ENCODE measurements around the gene ESRRB. TPM values are rescaled to one million over a fixed set of nuclear protein-coding genes. Genes with fewer than 3 reads are reported as not detected.

ESRRB gene
- total RNA-seq, 1 experiment from 2014 or later = not detected

- Histone ChIP-seq H3K27me3 (ENCODE audit: insufficient read depth, low read depth) (peaks cover 98% of the 10 kb centered on the region), H3K4me2 (no peak overlapping the region), H3K9me2 (ENCODE audit: insufficient read depth) (no peaks in the 10 kb centered on the region), H3F3A (ENCODE audit: insufficient read depth, low read depth) (no peaks in the 10 kb centered on the region), H2AFZ (no peak overlapping the region), H3K4me3 (no peak overlapping the region), H3K79me2 (ENCODE audit: low read depth) (no peaks in the 10 kb centered on the region), H4K20me1 (ENCODE audit: insufficient read depth) (no peaks in the 10 kb centered on the region), H3K36me3 (ENCODE audit: low read depth) (no peaks in the 10 kb centered on the region), H3K27ac (no peak overlapping the region), H3K4me1 (replicated peaks; ENCODE audit: insufficient read depth) (no peaks in the 10 kb centered on the region), H3K9me3 (ENCODE audit: insufficient read depth, low read depth) (no peaks in the 10 kb centered on the region)
- BruUV-seq (replicated peaks) = no TSS peak
- POLR2A ChIA-PET (ENCODE audit: unreplicated experiment) = interaction anchor here (0.5 kb wide), 1 partner anchor 141 kb away, joined by 3 read pairs; no protein-coding TSS in a partner anchor
- DNase-seq = no peak
- TF ChIP-seq CTCF (conservative IDR thresholded peaks at IDR 0.05) (no peak), EZH2 (IDR thresholded peaks at IDR 0.05; ENCODE audit: low read depth) (no peak)
- intact Hi-C loops (cut with micrococcal nuclease; ENCODE audit: unreplicated experiment) = no loop called here
- CTCF ChIA-PET = no interaction called here
Observed at GRCh38 chr14:76467711-76468155, 91.8 kb downstream of the ESRRB start.

DNA sequence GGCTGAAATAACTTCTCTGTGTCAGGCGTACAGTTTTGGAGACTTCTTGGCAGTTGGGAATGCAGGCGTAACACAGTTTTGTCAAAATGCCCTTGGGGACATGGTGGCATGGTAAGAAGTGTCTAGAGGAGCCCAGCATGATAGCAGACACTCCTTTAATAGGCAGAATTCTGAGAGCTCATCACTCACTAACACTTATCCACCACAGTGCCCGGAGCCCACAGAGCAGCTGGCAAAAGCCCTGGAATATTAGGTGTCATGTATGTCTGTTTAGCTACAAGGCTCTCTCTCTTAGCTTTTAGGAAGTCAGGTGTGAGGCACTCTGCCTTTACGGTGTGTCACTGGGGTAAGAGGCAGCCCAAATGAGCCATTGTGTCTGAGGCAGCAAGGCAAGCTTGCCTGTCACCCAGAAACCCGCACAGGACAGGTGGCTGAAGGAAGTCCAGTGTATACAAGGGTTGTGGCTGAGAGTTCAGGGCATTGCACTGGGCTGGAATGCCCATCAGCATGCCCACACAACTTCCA, 96.3 kb downstream of the ESRRB start:
- no peaks in the 10 kb centered on the region for H4K20me1 ChIP-seq (ENCODE audit: insufficient read depth)
- H3K9me3 ChIP-seq (ENCODE audit: insufficient read depth, low read depth) = no peaks in the 10 kb centered on the region
- TF ChIP-seq CTCF (conservative IDR thresholded peaks at IDR 0.05) (no peak), EZH2 (IDR thresholded peaks at IDR 0.05; ENCODE audit: low read depth) (no peak)
- ChIA-PET POLR2A (ENCODE audit: unreplicated experiment) (no interaction called here), CTCF (no interaction called here)
- DNase-seq = no peak
- H2AFZ ChIP-seq = no peak overlapping the region
- no peaks in the 10 kb centered on the region for H3F3A ChIP-seq (ENCODE audit: insufficient read depth, low read depth)
- H3K9me2 ChIP-seq (ENCODE audit: insufficient read depth) = no peaks in the 10 kb centered on the region
- H3K36me3 ChIP-seq (ENCODE audit: low read depth) = no peaks in the 10 kb centered on the region
- peaks cover 98% of the 10 kb centered on the region for H3K27me3 ChIP-seq (ENCODE audit: insufficient read depth, low read depth)
- no peak overlapping the region for H3K4me3 ChIP-seq
- H3K27ac ChIP-seq = no peak overlapping the region
- no TSS peak for BruUV-seq (replicated peaks)
- intact Hi-C loops (cut with micrococcal nuclease; ENCODE audit: unreplicated experiment) = no loop called here
- H3K4me1 ChIP-seq (replicated peaks; ENCODE audit: insufficient read depth) = no peaks in the 10 kb centered on the region
- H3K79me2 ChIP-seq (ENCODE audit: low read depth) = no peaks in the 10 kb centered on the region
- no peak overlapping the region for H3K4me2 ChIP-seq

- H3K4me1 ChIP-seq (replicated peaks; ENCODE audit: insufficient read depth) = no peaks in the 10 kb centered on the region
- no peaks in the 10 kb centered on the region for H3K36me3 ChIP-seq (ENCODE audit: low read depth)
- H3K9me2 ChIP-seq (ENCODE audit: insufficient read depth) = no peaks in the 10 kb centered on the region
- H3K9me3 ChIP-seq (ENCODE audit: insufficient read depth, low read depth) = no peaks in the 10 kb centered on the region
- no peak for DNase-seq
- TF ChIP-seq EZH2 (IDR thresholded peaks at IDR 0.05; ENCODE audit: low read depth) = no peak
- TF ChIP-seq CTCF (conservative IDR thresholded peaks at IDR 0.05) = no peak
- H3K4me3 ChIP-seq = no peak overlapping the region
- H4K20me1 ChIP-seq (ENCODE audit: insufficient read depth) = no peaks in the 10 kb centered on the region
- CTCF ChIA-PET = no interaction called here
- intact Hi-C loops (cut with micrococcal nuclease; ENCODE audit: unreplicated experiment) = no loop called here
- H3K27me3 ChIP-seq (ENCODE audit: insufficient read depth, low read depth) = peaks cover 98% of the 10 kb centered on the region
- no peak overlapping the region for H3K4me2 ChIP-seq
- no TSS peak for BruUV-seq (replicated peaks)
- no peak overlapping the region for H3K27ac ChIP-seq
- H2AFZ ChIP-seq = no peak overlapping the region
- no peaks in the 10 kb centered on the region for H3F3A ChIP-seq (ENCODE audit: insufficient read depth, low read depth)
- H3K79me2 ChIP-seq (ENCODE audit: low read depth) = no peaks in the 10 kb centered on the region
- POLR2A ChIA-PET (ENCODE audit: unreplicated experiment) = no interaction called here
Observed at GRCh38 chr14:76473481-76474263, 97.7 kb downstream of the ESRRB start.
